ENCODE results near the gene TFPI2.

The TFPI2 gene

DNA sequence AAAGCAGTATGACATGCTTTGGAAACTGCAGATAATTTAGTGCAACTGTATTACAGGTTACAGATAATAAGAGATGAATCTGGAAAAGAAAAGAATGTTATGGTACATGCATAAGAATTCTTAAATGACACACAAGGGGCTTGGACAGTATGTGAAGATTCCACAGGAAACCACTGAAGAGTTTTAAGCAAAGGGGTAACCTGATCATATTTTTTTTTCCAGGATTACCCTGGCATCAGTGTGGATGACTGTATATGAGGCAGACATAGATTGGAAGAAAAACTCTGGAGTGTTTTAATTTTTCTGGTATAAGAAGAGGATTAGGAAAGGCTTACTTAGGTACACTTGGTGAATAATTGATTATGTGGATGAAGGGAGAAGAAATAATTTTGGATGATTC lies 8.1 kb downstream of the TFPI2 start:
- Histone ChIP-seq H4K12ac (ENCODE audit: low read depth, low read length) (no peak overlapping the region), H3K14ac (ENCODE audit: low read length) (no peak overlapping the region)

GRCh38 chr7:93879356-93879755 lies 11.2 kb downstream of the TFPI2 start:
- no peak overlapping the region for H4K8ac ChIP-seq (ENCODE audit: low read depth, low read length)
- no peaks in the 10 kb centered on the region for H3K4me1 ChIP-seq (ENCODE audit: control insufficient read depth in 1 of 2, insufficient read depth in 2 of 2, low read length in 2 of 2)
- no peak overlapping the region for H4K91ac ChIP-seq (ENCODE audit: low read depth, low read length)
- no peak for DNase-seq
- H3K4me2 ChIP-seq (ENCODE audit: low read length) = no peak overlapping the region
- H3K79me1 ChIP-seq (ENCODE audit: low read length) = no peaks in the 10 kb centered on the region
- H3K23ac ChIP-seq (ENCODE audit: low read length) = no peak overlapping the region
- no peak overlapping the region for H2BK5ac ChIP-seq (ENCODE audit: low read depth, low read length, poor library complexity)
- H3K79me2 ChIP-seq (ENCODE audit: control insufficient read depth, insufficient read depth, low read length, poor library complexity) = no peaks in the 10 kb centered on the region
- no peak overlapping the region for H3K18ac ChIP-seq (ENCODE audit: low read length)
- H3K14ac ChIP-seq (ENCODE audit: low read length) = no peak overlapping the region
- H4K12ac ChIP-seq (ENCODE audit: low read depth, low read length) = no peak overlapping the region
- H2BK120ac ChIP-seq (ENCODE audit: insufficient read depth, low read length, poor library complexity) = no peak overlapping the region
- H3K4ac ChIP-seq (ENCODE audit: low read depth, low read length) = no peak overlapping the region
- no peaks in the 10 kb centered on the region for H3K9me3 ChIP-seq (ENCODE audit: insufficient read depth, low read depth, low read length)
- no peaks in the 10 kb centered on the region for H3K36me3 ChIP-seq (ENCODE audit: control insufficient read depth in 1 of 2, insufficient read depth in 2 of 2, low read length in 2 of 2)
- H2BK12ac ChIP-seq (ENCODE audit: low read length) = no peak overlapping the region
- no peak overlapping the region for H3K27ac ChIP-seq (ENCODE audit: low read depth, low read length)
- no peaks in the 10 kb centered on the region for H3K27me3 ChIP-seq (ENCODE audit: insufficient read depth, low read length)
- no peak overlapping the region for H2AK5ac ChIP-seq (ENCODE audit: low read length)
- H3K4me3 ChIP-seq (ENCODE audit: low read depth, low read length) = no peak overlapping the region
- H3K9ac ChIP-seq (ENCODE audit: low read length) = no peak overlapping the region
- H2AFZ ChIP-seq (ENCODE audit: insufficient read depth, low read length, poor library complexity) = no peak overlapping the region

More for the DNA sequence above, 8.1 kb downstream of the TFPI2 start:
- Histone ChIP-seq H3K4me3 (ENCODE audit: low read depth, low read length) (no peak overlapping the region), H3K79me2 (ENCODE audit: control insufficient read depth, insufficient read depth, low read length, poor library complexity) (no peaks in the 10 kb centered on the region), H3K4me1 (ENCODE audit: control insufficient read depth in 1 of 2, insufficient read depth in 2 of 2, low read length in 2 of 2) (no peaks in the 10 kb centered on the region), H2BK12ac (ENCODE audit: low read length) (no peak overlapping the region), H3K27me3 (ENCODE audit: insufficient read depth, low read length) (no peaks in the 10 kb centered on the region), H2BK5ac (ENCODE audit: low read depth, low read length, poor library complexity) (no peak overlapping the region), H2BK120ac (ENCODE audit: insufficient read depth, low read length, poor library complexity) (no peak overlapping the region), H4K91ac (ENCODE audit: low read depth, low read length) (no peak overlapping the region), H3K18ac (ENCODE audit: low read length) (no peak overlapping the region), H3K79me1 (ENCODE audit: low read length) (no peaks in the 10 kb centered on the region), H3K4me2 (ENCODE audit: low read length) (no peak overlapping the region), H3K27ac (ENCODE audit: low read depth, low read length) (no peak overlapping the region), H3K9me3 (ENCODE audit: insufficient read depth, low read depth, low read length) (no peaks in the 10 kb centered on the region), H3K9ac (ENCODE audit: low read length) (no peak overlapping the region), H3K23ac (ENCODE audit: low read length) (no peak overlapping the region), H3K4ac (ENCODE audit: low read depth, low read length) (no peak overlapping the region), H2AK5ac (ENCODE audit: low read length) (no peak overlapping the region), H4K8ac (ENCODE audit: low read depth, low read length) (no peak overlapping the region), H3K36me3 (ENCODE audit: control insufficient read depth in 1 of 2, insufficient read depth in 2 of 2, low read length in 2 of 2) (no peaks in the 10 kb centered on the region), H2AFZ (ENCODE audit: insufficient read depth, low read length, poor library complexity) (no peak overlapping the region)
- no peak for DNase-seq

DNA sequence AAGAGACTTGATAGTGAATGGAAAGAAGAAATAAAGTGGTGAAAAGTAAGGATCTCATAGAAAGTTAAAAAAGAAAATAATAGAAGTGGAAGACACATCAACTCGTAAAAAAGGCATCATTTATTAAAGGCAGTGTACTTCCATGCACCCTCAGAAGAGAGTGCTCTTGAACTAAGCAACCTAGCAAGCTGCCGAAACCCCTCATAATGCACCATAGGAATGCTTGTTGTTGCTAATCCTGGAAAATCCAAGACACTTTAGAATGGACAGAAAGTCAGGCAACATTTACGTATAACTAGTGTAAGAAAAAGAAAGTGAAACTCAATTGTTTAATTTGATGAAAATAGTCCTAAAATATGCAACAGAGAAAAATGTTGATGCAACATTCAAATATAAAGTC lies 12.8 kb downstream of the TFPI2 start:
- no peak overlapping the region for H4K91ac ChIP-seq (ENCODE audit: low read depth, low read length)
- H3K9me3 ChIP-seq (ENCODE audit: insufficient read depth, low read depth, low read length) = peaks cover 2% of the 10 kb centered on the region
- H4K8ac ChIP-seq (ENCODE audit: low read depth, low read length) = no peak overlapping the region
- no peak overlapping the region for H3K4me2 ChIP-seq (ENCODE audit: low read length)
- no peak overlapping the region for H2AFZ ChIP-seq (ENCODE audit: insufficient read depth, low read length, poor library complexity)
- H3K14ac ChIP-seq (ENCODE audit: low read length) = no peak overlapping the region
- no peak overlapping the region for H3K4ac ChIP-seq (ENCODE audit: low read depth, low read length)
- no peak overlapping the region for H2BK120ac ChIP-seq (ENCODE audit: insufficient read depth, low read length, poor library complexity)
- no peak overlapping the region for H3K4me3 ChIP-seq (ENCODE audit: low read depth, low read length)
- H3K79me2 ChIP-seq (ENCODE audit: control insufficient read depth, insufficient read depth, low read length, poor library complexity) = no peaks in the 10 kb centered on the region
- no peaks in the 10 kb centered on the region for H3K4me1 ChIP-seq (ENCODE audit: control insufficient read depth in 1 of 2, insufficient read depth in 2 of 2, low read length in 2 of 2)
- no peaks in the 10 kb centered on the region for H3K36me3 ChIP-seq (ENCODE audit: control insufficient read depth in 1 of 2, insufficient read depth in 2 of 2, low read length in 2 of 2)
- H2BK12ac ChIP-seq (ENCODE audit: low read length) = no peak overlapping the region
- no peak overlapping the region for H3K9ac ChIP-seq (ENCODE audit: low read length)
- no peak overlapping the region for H3K23ac ChIP-seq (ENCODE audit: low read length)
- H3K27me3 ChIP-seq (ENCODE audit: insufficient read depth, low read length) = no peaks in the 10 kb centered on the region
- DNase-seq = no peak
- H2AK5ac ChIP-seq (ENCODE audit: low read length) = no peak overlapping the region
- H3K27ac ChIP-seq (ENCODE audit: low read depth, low read length) = no peak overlapping the region
- no peak overlapping the region for H2BK5ac ChIP-seq (ENCODE audit: low read depth, low read length, poor library complexity)
- no peaks in the 10 kb centered on the region for H3K79me1 ChIP-seq (ENCODE audit: low read length)
- H4K12ac ChIP-seq (ENCODE audit: low read depth, low read length) = no peak overlapping the region
- H3K18ac ChIP-seq (ENCODE audit: low read length) = no peak overlapping the region
- WGBS (ENCODE audit: extremely low coverage, insufficient coverage, insufficient read length) = no CpG with 5 or more reads among the region's 3 CpGs

DNA sequence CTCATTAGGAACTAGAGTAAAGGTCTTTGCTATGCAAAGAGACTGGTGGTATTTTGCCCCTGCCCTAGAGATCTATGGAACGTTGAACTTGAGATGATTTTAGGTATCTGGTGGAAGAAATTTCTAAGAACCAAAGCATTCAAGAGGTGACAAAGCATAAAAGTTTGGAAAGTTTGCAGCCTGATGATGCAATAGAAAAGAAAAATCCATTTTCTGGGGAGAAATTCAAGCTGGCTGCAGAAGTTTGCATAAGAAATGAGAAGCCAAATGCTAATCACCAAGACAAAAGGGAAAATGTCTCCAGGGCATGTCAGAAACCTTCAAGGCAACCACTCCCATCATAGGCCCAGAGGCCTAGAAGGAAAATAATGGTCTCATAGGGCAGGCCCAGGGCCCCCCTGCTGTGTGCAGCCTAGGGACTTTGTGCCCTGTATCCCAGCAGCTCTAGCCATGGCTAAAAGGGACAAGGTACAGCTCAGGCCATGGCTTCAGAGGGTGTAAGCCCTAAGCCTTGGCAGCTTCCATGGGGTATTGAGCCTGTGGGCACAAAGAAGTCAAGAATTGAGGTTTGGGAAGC lies 16.5 kb downstream of the TFPI2 start:
- WGBS (ENCODE audit: extremely low coverage, insufficient coverage, insufficient read length) = no CpG with 5 or more reads among the region's 1 CpG
- Histone ChIP-seq H3K18ac (ENCODE audit: low read length) (no peak overlapping the region), H2BK120ac (ENCODE audit: insufficient read depth, low read length, poor library complexity) (no peak overlapping the region), H3K4me3 (ENCODE audit: low read depth, low read length) (no peak overlapping the region), H2BK12ac (ENCODE audit: low read length) (no peak overlapping the region), H3K79me2 (ENCODE audit: control insufficient read depth, insufficient read depth, low read length, poor library complexity) (no peaks in the 10 kb centered on the region), H3K27me3 (ENCODE audit: insufficient read depth, low read length) (no peaks in the 10 kb centered on the region), H3K14ac (ENCODE audit: low read length) (no peak overlapping the region), H2BK5ac (ENCODE audit: low read depth, low read length, poor library complexity) (no peak overlapping the region), H3K23ac (ENCODE audit: low read length) (no peak overlapping the region), H3K9ac (ENCODE audit: low read length) (no peak overlapping the region), H3K27ac (ENCODE audit: low read depth, low read length) (no peak overlapping the region), H4K12ac (ENCODE audit: low read depth, low read length) (no peak overlapping the region), H2AFZ (ENCODE audit: insufficient read depth, low read length, poor library complexity) (no peak overlapping the region), H3K4me2 (ENCODE audit: low read length) (no peak overlapping the region), H2AK5ac (ENCODE audit: low read length) (no peak overlapping the region), H4K8ac (ENCODE audit: low read depth, low read length) (no peak overlapping the region), H3K4me1 (ENCODE audit: control insufficient read depth in 1 of 2, insufficient read depth in 2 of 2, low read length in 2 of 2) (no peaks in the 10 kb centered on the region), H3K36me3 (ENCODE audit: control insufficient read depth in 1 of 2, insufficient read depth in 2 of 2, low read length in 2 of 2) (no peaks in the 10 kb centered on the region), H3K79me1 (ENCODE audit: low read length) (no peaks in the 10 kb centered on the region), H4K91ac (ENCODE audit: low read depth, low read length) (no peak overlapping the region), H3K4ac (ENCODE audit: low read depth, low read length) (no peak overlapping the region), H3K9me3 (ENCODE audit: insufficient read depth, low read depth, low read length) (peaks cover 2% of the 10 kb centered on the region)
- DNase-seq = peak in 1 of 2 donors; percentile 39

Data from trophoblast cell (in vitro differentiated cells and primary cell).